Omental fat pad (tissue), 4 donors: ENCODE data around the gene ESRRG. TPM values are rescaled to one million over a fixed set of nuclear protein-coding genes. Genes with fewer than 3 reads are reported as not detected.

Source experiments
- ATAC-seq: fragments of 150-250 bp; one replicate; pipeline ENCODE4 v1.9.1; 2016; ENCODE audit warnings: mild to moderate bottlenecking, moderate library complexity; ENCODE audit not compliant: low FRiP score
- DNase-seq: peaks from one replicate; pipeline ENCODE4 v3.0.0-alpha.2; 2019; ENCODE audit warnings: low spot score
- CTCF ChIP-seq, 3 donors: fragments of 450-650 bp; IDR thresholded peaks; one replicate each; pipeline ENCODE4 v1.5.1; 2016 to 2017; ENCODE audit warnings: antibody characterized with exemption in 3 of 3, mild to moderate bottlenecking in 3 of 3, moderate library complexity in 2 of 3
- total RNA-seq, 4 donors: library from RNA; depleted of rRNA; stranded (reverse); fragments of >200 nt; gene quantifications; one replicate each; pipeline ENCODE4 v1.1.0, GENCODE V29; 2016

Gene ESRRG
- total RNA-seq, 4 donors from 2014 or later = 0.09 to 0.56 (median 0.22) TPM

DNA sequence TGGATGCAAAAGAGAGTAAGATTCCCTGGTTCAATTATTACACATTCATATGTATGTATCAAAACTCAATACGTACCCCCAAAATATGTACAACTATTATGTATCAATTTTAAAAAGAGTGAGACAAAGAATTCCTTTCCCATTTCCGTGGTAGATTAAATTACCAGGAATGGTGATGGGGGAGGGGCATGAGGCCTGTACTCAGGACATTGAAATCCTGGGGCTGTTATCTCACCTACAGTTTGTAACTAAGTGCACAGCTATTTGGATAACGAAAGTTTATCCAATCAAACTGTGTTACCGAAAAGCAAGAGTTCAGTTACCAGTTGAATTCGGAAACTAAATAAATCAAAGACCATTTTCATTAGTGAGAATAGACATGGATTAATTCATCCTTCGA, 8.3 kb upstream of the ESRRG start:
- ATAC-seq (no peak), DNase-seq (no peak)
- TF ChIP-seq CTCF (IDR thresholded peaks at IDR 0.05) = no peak

- DNase-seq (no peak), ATAC-seq (no peak)
- TF ChIP-seq CTCF (IDR thresholded peaks at IDR 0.05) = no peak
These were observed 3.2 kb upstream of the ESRRG start for GRCh38 chr1:216726435-216726834.

GRCh38 chr1:216722821-216723220, 408 bp downstream of the ESRRG start:
- ATAC-seq = no peak
- no peak for DNase-seq
- no peak for TF ChIP-seq CTCF (IDR thresholded peaks at IDR 0.05)

DNA sequence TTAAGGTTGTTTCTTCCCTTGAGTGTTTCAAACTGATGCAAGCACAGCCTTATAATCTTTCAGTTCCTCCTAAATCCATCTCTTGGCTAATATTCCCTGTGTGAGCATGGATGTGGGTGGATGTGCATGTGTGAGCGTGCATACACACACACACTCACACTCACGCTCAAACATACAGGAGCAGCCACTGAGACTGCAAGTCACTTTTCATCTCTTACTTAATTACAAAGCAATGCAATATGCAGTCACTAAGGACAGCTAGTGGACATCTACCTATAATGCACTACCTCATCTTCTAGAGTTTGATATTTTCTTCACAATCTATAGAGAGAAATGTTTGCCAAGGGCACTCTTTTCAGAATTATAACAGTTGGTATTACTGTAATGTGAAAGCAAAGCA, 1.4 kb downstream of the ESRRG start:
- ATAC-seq (no peak), DNase-seq (no peak)
- TF ChIP-seq CTCF (IDR thresholded peaks at IDR 0.05) = no peak

DNA sequence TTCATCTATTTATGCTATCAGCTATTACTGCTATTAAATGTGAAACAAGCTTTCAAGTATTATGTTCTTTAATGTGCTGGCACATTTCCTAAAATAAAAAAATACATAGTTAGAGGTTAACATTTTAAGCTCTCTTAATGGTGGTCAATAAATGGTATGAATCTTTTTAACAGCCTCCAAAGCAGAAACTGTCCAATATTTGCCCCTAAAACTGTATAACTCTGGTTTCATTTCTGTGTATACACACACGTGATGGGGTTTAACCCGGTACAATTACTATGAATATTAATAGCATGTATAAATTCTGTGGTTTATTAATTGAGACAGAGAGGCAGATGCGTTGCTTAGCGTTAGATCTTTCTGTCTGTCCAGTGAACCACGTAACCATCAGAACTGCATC, 2.2 kb downstream of the ESRRG start:
- DNase-seq (no peak), ATAC-seq (no peak)
- no peak for TF ChIP-seq CTCF (IDR thresholded peaks at IDR 0.05)

GRCh38 chr1:216711712-216712111, 11.5 kb downstream of the ESRRG start:
- DNase-seq (no peak), ATAC-seq (no peak)
- no peak for TF ChIP-seq CTCF (IDR thresholded peaks at IDR 0.05)

DNA sequence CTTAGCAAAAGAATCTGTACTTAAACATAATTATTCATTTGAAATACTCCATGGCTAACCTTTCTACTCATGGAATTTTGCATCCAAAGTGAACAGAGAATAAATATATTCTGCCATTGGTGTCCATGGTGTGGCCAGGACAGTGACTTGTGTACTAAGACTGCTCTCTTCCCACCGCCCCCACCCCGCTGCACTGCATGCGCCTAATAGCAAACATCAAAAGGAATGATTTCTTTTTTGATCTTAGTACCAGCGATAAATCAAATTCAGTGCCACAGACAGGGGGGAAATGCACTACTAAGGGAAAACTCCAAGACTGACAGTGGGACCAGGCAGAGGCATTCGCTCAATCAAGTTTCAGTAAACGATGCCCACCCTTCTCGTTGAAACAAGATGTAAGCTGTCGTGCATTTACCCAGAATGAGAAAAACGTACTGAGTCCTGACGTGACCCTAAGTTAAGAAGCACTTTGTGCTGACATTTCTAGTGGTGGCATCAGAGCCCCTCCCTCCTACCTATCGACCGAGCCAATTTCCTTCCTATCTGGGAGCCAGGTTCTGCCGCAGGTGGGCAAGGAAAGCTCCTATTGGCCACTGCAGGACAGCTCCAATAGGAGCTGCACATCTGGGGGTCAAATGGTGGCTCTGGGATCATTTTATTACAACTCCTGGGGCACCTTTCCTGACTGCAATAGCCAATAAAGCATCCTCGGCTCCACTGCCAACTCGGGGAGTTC, 12.5 kb downstream of the ESRRG start:
- no peak for TF ChIP-seq CTCF (IDR thresholded peaks at IDR 0.05)
- ATAC-seq (no peak), DNase-seq (no peak)
